Measurements from ENCODE around the gene BCAS1.

The BCAS1 gene

GRCh38 chr20:53903652-53903987 lies 166.8 kb downstream of the BCAS1 start:
- no peak overlapping the region for H3K4me3 ChIP-seq (ENCODE audit: low read depth, low read length)
- DNase-seq (ENCODE audit: low read depth): no peak
- no peak for TF ChIP-seq CTCF (IDR thresholded peaks at IDR 0.05; ENCODE audit: control insufficient read depth, extremely low read depth, insufficient read depth)

- no peak for TF ChIP-seq CTCF (IDR thresholded peaks at IDR 0.05; ENCODE audit: control insufficient read depth, extremely low read depth, insufficient read depth)
Observed at GRCh38 chr20:53902968-53903651, 167.3 kb downstream of the BCAS1 start.

GRCh38 chr20:53901497-53902096 lies 168.8 kb downstream of the BCAS1 start:
- TF ChIP-seq CTCF (IDR thresholded peaks at IDR 0.05; ENCODE audit: control insufficient read depth, extremely low read depth, insufficient read depth): no peak
- H3K4me3 ChIP-seq (ENCODE audit: low read depth, low read length): no peak overlapping the region
- DNase-seq (ENCODE audit: low read depth): no peak

More at GRCh38 chr20:53902968-53903651, 167.3 kb downstream of the BCAS1 start:
- DNase-seq (ENCODE audit: low read depth): no peak
- H3K4me3 ChIP-seq (ENCODE audit: low read depth, low read length): no peak overlapping the region

- no peak for DNase-seq (ENCODE audit: low read depth)
- no peak for TF ChIP-seq CTCF (IDR thresholded peaks at IDR 0.05; ENCODE audit: control insufficient read depth, extremely low read depth, insufficient read depth)
- H3K4me3 ChIP-seq (ENCODE audit: low read depth, low read length): no peak overlapping the region
Observed at GRCh38 chr20:53901064-53901463, 169.3 kb downstream of the BCAS1 start.

GRCh38 chr20:53900380-53900999 lies 169.9 kb downstream of the BCAS1 start:
- H3K4me3 ChIP-seq (ENCODE audit: low read depth, low read length): no peak overlapping the region
- DNase-seq (ENCODE audit: low read depth): no peak
- no peak for TF ChIP-seq CTCF (IDR thresholded peaks at IDR 0.05; ENCODE audit: control insufficient read depth, extremely low read depth, insufficient read depth)

GRCh38 chr20:53899351-53900167 lies 170.8 kb downstream of the BCAS1 start:
- no peak for DNase-seq (ENCODE audit: low read depth)
- H3K4me3 ChIP-seq (ENCODE audit: low read depth, low read length): no peak overlapping the region
- TF ChIP-seq CTCF (IDR thresholded peaks at IDR 0.05; ENCODE audit: control insufficient read depth, extremely low read depth, insufficient read depth): no peak
